Suprapubic skin (tissue), 3 donors: ENCODE results near the gene COX20.

Experiments used
- EP300 ChIP-seq: sonication (generic); formaldehyde crosslinking; IDR thresholded peaks from one replicate; pipeline ENCODE4 v1.6.1; 2017; ENCODE audit warnings: antibody characterized with exemption
- POLR2A ChIP-seq, 2 donors: fragments of 450-650 bp; IDR thresholded peaks; one replicate each; pipeline ENCODE4 v1.6.1; 2017; ENCODE audit warnings: antibody characterized with exemption in 2 of 2, mild to moderate bottlenecking in 2 of 2, moderate library complexity in 2 of 2
- TF ChIP-seq, protein P1 (sequence below), 2 donors: fragments of 200-600 bp in 1 of 2; fragments of 450-650 bp in 1 of 2; sonication (generic) in 1 of 2; IDR thresholded peaks; one replicate each; pipeline ENCODE4 v1.5.1; 2016 to 2019; ENCODE audit warnings: antibody characterized with exemption in 2 of 2, mild to moderate bottlenecking in 1 of 2, moderate library complexity in 1 of 2

DNA sequence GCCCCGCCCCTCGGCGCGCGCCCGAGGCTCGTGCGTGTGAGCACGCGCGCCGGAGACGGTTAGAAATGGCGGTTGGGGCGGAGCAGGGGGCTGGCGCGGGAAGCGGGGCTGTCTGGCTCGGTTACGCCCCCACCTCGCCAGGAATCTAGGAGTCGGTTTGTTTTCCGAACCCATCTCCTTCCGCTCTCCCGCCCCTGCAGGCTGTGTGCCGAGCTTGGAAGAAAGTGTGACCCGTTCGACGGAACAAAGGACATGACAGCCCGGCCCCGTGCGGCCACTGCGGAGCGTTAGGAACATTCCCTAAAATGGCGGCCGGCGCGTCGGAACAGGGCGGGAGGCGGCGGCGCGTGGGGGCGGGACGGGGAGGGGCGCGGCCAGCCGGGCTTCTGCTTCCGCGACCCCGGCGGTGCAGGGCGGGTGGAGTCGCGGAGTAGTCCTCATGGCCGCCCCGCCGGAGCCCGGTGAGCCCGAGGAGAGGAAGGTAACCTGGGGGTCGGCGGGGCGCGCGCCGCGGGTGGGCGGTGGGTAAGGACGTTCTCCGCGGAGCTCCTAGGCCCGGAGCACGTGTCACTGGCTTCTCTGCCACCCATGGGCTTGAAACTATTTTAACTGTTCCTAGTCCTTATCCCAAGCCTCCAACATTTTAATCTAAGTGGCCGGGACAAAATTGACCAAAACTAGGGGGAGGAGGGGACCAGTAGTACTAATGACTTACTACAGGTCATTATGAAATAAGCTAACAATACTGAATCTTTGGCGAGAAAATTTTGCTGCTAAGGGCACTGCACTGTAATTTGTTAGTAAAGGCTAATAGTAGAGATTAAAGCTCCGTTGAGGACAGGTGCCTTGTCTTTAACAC lies at the start of gene COX20:
- TF ChIP-seq, protein P1, sequence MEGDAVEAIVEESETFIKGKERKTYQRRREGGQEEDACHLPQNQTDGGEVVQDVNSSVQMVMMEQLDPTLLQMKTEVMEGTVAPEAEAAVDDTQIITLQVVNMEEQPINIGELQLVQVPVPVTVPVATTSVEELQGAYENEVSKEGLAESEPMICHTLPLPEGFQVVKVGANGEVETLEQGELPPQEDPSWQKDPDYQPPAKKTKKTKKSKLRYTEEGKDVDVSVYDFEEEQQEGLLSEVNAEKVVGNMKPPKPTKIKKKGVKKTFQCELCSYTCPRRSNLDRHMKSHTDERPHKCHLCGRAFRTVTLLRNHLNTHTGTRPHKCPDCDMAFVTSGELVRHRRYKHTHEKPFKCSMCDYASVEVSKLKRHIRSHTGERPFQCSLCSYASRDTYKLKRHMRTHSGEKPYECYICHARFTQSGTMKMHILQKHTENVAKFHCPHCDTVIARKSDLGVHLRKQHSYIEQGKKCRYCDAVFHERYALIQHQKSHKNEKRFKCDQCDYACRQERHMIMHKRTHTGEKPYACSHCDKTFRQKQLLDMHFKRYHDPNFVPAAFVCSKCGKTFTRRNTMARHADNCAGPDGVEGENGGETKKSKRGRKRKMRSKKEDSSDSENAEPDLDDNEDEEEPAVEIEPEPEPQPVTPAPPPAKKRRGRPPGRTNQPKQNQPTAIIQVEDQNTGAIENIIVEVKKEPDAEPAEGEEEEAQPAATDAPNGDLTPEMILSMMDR (IDR thresholded peaks at IDR 0.05), result no peak
- no peak for TF ChIP-seq EP300
- peak; percentile 14 to 53 for TF ChIP-seq POLR2A (IDR thresholded peaks at IDR 0.05)
